Measurements from ENCODE around the gene ARHGEF2. TPM values are rescaled to one million over a fixed set of nuclear protein-coding genes. Genes with fewer than 3 reads are reported as not detected.

Gene ARHGEF2
- total and polyA plus RNA-seq, 10 of the 15 experiments (the other 5 are each of a cell fraction or from before 2014, with no cell fraction given): 8.1 to 113 (median 69.9) TPM

GRCh38 chr1:155911156-155912055, 66.9 kb downstream of the ARHGEF2 start, which contains the start of gene RIT1 (continued):
- no peak for TF ChIP-seq RAD51 (IDR thresholded peaks at IDR 0.05)
- peak; percentile 81 for TF ChIP-seq POLR2AphosphoS5 (IDR thresholded peaks at IDR 0.05; ENCODE audit: low read length)
- TF ChIP-seq PAX8 (IDR thresholded peaks at IDR 0.05): 0 out of 2 replicates have a peak, but pooled peaks have one; percentile 59
- TF ChIP-seq ATF7 (IDR thresholded peaks at IDR 0.05; ENCODE audit: low read depth): peak; percentile 56; the same call in 1 of the 2 replicates
- peak; percentile 72 for TF ChIP-seq SP1 (IDR thresholded peaks at IDR 0.05; ENCODE audit: low read depth, low read length)
- TF ChIP-seq TAF1 (IDR thresholded peaks at IDR 0.05; ENCODE audit: borderline replicate concordance, low read depth, low read length): peak; percentile 74; the same call in 1 of the 2 replicates
- peak; percentile 30 to 57; a peak in 2 of 4 replicates for TF ChIP-seq BHLHE40 (IDR thresholded peaks at IDR 0.05; ENCODE audit: borderline replicate concordance in 1 of 2, low read depth in 2 of 2, low read length in 1 of 2)
- TF ChIP-seq EP300 (IDR thresholded peaks at IDR 0.05; ENCODE audit: borderline replicate concordance in 1 of 2, control insufficient read depth in 1 of 2, low read depth in 2 of 2, low read length in 2 of 2): peak in 1 of 2 experiments; percentile 49; a peak in 2 of 4 replicates
- TF ChIP-seq, protein P1, sequence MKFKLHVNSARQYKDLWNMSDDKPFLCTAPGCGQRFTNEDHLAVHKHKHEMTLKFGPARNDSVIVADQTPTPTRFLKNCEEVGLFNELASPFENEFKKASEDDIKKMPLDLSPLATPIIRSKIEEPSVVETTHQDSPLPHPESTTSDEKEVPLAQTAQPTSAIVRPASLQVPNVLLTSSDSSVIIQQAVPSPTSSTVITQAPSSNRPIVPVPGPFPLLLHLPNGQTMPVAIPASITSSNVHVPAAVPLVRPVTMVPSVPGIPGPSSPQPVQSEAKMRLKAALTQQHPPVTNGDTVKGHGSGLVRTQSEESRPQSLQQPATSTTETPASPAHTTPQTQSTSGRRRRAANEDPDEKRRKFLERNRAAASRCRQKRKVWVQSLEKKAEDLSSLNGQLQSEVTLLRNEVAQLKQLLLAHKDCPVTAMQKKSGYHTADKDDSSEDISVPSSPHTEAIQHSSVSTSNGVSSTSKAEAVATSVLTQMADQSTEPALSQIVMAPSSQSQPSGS (IDR thresholded peaks at IDR 0.05; ENCODE audit: low read length): peak; percentile 33; the same call in 1 of the 2 replicates
- TF ChIP-seq ZBTB40 (IDR thresholded peaks at IDR 0.05; ENCODE audit: borderline replicate concordance): peak; percentile 19; the same call in 1 of the 2 replicates
- TF ChIP-seq ZNF24 (IDR thresholded peaks at IDR 0.05): peak; percentile 55; the same call in 1 of the 2 replicates
- no peak for TF ChIP-seq MEF2A (IDR thresholded peaks at IDR 0.05; ENCODE audit: insufficient read depth, low read depth, low read length)
- no peak for TF ChIP-seq CUX1 (IDR thresholded peaks at IDR 0.05; ENCODE audit: insufficient replicate concordance, low read depth, low read length)
- TF ChIP-seq TBL1XR1 (IDR thresholded peaks at IDR 0.05; ENCODE audit: low read depth, low read length): 0 out of 2 replicates have a peak, but pooled peaks have one; percentile 22
- peak; percentile 83; the same call in 1 of the 2 replicates for TF ChIP-seq MTA2 (IDR thresholded peaks at IDR 0.05; ENCODE audit: low read depth)
- TF ChIP-seq USF2 (IDR thresholded peaks at IDR 0.05; ENCODE audit: borderline replicate concordance, low read depth, low read length): no peak

All from GM12878 (cell line).